Activated CD8-positive, alpha-beta T cell treated with anti-CD3 and anti-CD28 coated beads for 36 hours (primary cell): ENCODE results near the gene CLCN2. TPM values are rescaled to one million over a fixed set of nuclear protein-coding genes. Genes with fewer than 3 reads are reported as not detected.

ENCODE experiments used
- ATAC-seq: fragments of 200-7000 bp; cut with Tn5 transposase; one replicate; pipeline ENCODE4 v1.10.0; 2021; ENCODE audit warnings: mild to moderate bottlenecking, moderate library complexity
- CTCF ChIA-PET: fragments of 350-600 bp; sonication (Branson Sonifier 250); formaldehyde crosslinking; loops from one replicate; lab custom pipeline; 2021; ENCODE audit warnings: antibody characterized with exemption; lab: Charles Lee
- POLR2A ChIA-PET: fragments of 350-600 bp; sonication (Branson Sonifier 250); formaldehyde crosslinking; loops from one replicate; lab custom pipeline; 2021; ENCODE audit warnings: antibody characterized with exemption; lab: Charles Lee
- DNase-seq: peaks from one replicate; pipeline ENCODE4 v3.0.0-alpha.2; 2020
- H3K27ac Mint-ChIP-seq: one replicate; pipeline ENCODE4 v1.8.0; 2021; ENCODE audit warnings: mild to moderate bottlenecking, mixed read lengths
- H3K27me3 Mint-ChIP-seq: one replicate; pipeline ENCODE4 v1.8.0; 2021; ENCODE audit warnings: mixed read lengths
- H3K36me3 Mint-ChIP-seq: one replicate; pipeline ENCODE4 v1.8.0; 2021; ENCODE audit warnings: low read depth, mixed read lengths
- H3K4me1 Mint-ChIP-seq: one replicate; pipeline ENCODE4 v1.8.0; 2021; ENCODE audit warnings: low read depth, mixed read lengths
- H3K4me3 Mint-ChIP-seq: one replicate; pipeline ENCODE4 v1.8.0; 2021; ENCODE audit warnings: mild to moderate bottlenecking, moderate library complexity, mixed read lengths
- H3K9me3 Mint-ChIP-seq: one replicate; pipeline ENCODE4 v1.8.0; 2021; ENCODE audit warnings: mixed read lengths
- intact Hi-C: fragments of 100-400 bp; cut with micrococcal nuclease; formaldehyde crosslinking; loops from one replicate; pipeline ENCODE4 v1.10.0; 2022
- total RNA-seq, 2 experiments: library from RNA; stranded (reverse); gene quantifications; one replicate each; pipeline ENCODE4 v1.2.3, GENCODE V29; 2021
- TF ChIP-seq, protein P1 (sequence below): fragments of 200-600 bp; IDR thresholded peaks from one replicate; pipeline ENCODE4 v1.8.0; 2022; ENCODE audit warnings: antibody characterized with exemption, mild to moderate bottlenecking

The CLCN2 gene
- total RNA-seq, 2 experiments from 2014 or later: 4.0 to 4.2 TPM

DNA sequence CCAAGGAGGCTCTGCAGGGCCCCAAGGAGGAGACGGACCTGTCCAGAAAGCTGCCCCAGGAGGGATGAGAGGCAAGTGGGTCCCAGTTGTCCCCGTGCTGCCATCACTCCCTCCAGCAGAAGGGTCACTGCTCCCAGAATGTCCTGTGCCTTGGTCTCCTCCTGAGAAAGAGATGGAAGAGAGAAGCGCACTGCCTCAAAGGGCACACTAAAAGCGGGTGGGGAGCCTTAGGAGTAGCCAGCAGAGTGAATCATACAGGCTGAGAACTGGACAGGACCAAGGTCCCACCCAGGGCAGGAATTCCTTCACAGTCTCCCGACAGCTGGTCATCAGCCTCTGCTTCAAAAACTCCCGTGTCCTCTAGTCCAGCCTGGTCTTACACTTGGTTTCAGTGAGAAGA, 12.0 kb upstream of the CLCN2 start:
- TF ChIP-seq, protein P1, sequence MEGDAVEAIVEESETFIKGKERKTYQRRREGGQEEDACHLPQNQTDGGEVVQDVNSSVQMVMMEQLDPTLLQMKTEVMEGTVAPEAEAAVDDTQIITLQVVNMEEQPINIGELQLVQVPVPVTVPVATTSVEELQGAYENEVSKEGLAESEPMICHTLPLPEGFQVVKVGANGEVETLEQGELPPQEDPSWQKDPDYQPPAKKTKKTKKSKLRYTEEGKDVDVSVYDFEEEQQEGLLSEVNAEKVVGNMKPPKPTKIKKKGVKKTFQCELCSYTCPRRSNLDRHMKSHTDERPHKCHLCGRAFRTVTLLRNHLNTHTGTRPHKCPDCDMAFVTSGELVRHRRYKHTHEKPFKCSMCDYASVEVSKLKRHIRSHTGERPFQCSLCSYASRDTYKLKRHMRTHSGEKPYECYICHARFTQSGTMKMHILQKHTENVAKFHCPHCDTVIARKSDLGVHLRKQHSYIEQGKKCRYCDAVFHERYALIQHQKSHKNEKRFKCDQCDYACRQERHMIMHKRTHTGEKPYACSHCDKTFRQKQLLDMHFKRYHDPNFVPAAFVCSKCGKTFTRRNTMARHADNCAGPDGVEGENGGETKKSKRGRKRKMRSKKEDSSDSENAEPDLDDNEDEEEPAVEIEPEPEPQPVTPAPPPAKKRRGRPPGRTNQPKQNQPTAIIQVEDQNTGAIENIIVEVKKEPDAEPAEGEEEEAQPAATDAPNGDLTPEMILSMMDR: no peak
- Mint-ChIP-seq H3K27ac (no peak overlapping the region), H3K36me3 (peaks cover 14% of the 10 kb centered on the region), H3K4me3 (no peak overlapping the region), H3K27me3 (peaks cover 11% of the 10 kb centered on the region), H3K9me3 (no peaks in the 10 kb centered on the region), H3K4me1 (no peaks in the 10 kb centered on the region)
- DNase-seq (no peak), ATAC-seq (no peak)
- ChIA-PET CTCF (interaction anchor here (0.8 to 10.3 kb wide), 9 partner anchors 12 to 167 kb away, joined by 3 to 104 read pairs (median 11); partner anchors contain the start of genes CLCN2 and POLR2H), POLR2A (no interaction called here)
- intact Hi-C loops: no loop called here

DNA sequence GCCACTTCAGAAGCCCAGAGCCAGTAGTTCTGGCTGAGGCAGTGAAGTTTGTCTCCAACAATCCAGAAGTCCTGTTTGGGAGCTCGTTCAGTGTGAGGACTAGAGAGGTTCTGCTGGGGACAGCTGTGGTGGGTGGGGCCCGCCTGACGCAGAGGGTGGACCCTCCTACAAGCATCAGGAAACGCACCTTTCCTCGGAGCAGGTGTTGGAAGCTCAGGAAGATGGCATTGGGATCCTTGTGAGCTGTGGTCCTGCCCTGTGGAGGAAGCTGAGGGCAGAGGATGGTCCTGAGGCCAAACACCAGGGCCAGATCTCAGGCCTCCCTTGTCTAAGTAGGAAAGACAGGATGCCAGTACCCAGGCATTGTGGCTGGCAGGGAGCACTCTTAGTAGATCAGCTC, 11.5 kb upstream of the CLCN2 start:
- ATAC-seq (no peak), DNase-seq (no peak)
- Mint-ChIP-seq H3K4me1 (peaks cover 3% of the 10 kb centered on the region), H3K4me3 (no peak overlapping the region), H3K27me3 (peaks cover 9% of the 10 kb centered on the region), H3K36me3 (peaks cover 18% of the 10 kb centered on the region), H3K27ac (no peak overlapping the region), H3K9me3 (no peaks in the 10 kb centered on the region)
- ChIA-PET POLR2A (no interaction called here), CTCF (interaction anchor here (0.8 to 10.3 kb wide), 14 partner anchors 12 to 173 kb away, joined by 3 to 104 read pairs (median 8); partner anchors contain the start of genes CLCN2 and POLR2H)
- intact Hi-C loops: no loop called here
- TF ChIP-seq, protein P1: no peak

DNA sequence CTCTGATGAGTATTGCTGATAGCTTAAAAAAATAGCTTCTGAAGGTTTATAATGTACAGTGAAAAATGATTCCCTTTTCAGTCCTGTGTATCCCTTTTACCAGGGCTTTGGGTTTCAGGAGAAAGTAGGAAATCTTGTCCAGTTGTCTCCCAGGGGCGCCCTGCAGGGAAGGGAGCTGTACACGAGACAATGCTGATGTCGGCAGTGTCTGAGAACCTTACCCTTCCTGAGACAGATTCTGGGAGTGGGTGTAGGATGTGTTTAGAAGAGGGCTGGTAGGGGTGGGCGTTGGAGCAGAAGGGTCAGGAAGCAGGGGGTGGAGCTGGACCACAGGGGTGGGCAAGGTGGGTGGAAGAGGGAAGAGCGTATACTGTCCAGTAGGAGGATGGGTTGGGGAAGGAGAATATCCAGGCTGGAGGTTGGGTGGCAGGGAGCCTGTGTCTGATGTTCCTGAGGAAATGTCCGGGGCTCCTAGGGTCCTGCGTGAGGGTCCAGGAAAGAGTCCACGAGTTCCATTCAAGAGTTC, 11.0 kb upstream of the CLCN2 start:
- intact Hi-C loops: no loop called here
- DNase-seq (no peak), ATAC-seq (no peak)
- Mint-ChIP-seq H3K4me3 (no peak overlapping the region), H3K27ac (no peak overlapping the region), H3K4me1 (peaks cover 6% of the 10 kb centered on the region), H3K27me3 (peaks cover 4% of the 10 kb centered on the region), H3K36me3 (peaks cover 22% of the 10 kb centered on the region), H3K9me3 (no peaks in the 10 kb centered on the region)
- ChIA-PET CTCF (interaction anchor here (0.7 to 10.3 kb wide), 32 partner anchors 9 to 189 kb away, joined by 3 to 104 read pairs (median 6); partner anchors contain the start of genes CLCN2, EPHB3 and POLR2H), POLR2A (no interaction called here)
- TF ChIP-seq, protein P1: no peak

DNA sequence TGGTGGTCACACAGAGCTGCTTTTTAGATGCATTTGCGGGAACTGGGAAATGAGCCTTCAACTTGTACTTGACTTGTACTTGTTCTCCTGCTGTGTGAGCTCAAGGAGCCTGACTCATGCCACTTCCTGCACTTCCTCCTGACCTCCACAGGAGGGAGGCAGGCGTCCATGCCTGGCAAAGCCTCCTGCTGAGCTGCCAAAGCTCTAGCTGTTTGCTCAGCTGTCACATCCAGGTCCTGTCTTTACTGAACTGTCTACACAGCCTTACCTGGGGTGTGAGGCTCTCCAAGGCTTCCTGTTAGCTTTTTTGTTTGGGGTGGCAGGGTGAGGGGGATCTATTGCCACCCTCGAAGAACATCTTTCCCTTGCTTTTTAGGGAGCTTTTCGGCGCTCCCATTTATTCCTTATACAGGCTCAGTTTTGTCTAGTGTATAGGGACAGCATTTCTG, 10.2 kb upstream of the CLCN2 start:
- no peak overlapping the region for H3K27ac Mint-ChIP-seq
- no peaks in the 10 kb centered on the region for H3K9me3 Mint-ChIP-seq
- POLR2A ChIA-PET: interaction anchor here (0.6 to 0.8 kb wide), 2 partner anchors 8 to 115 kb away, joined by 3 read pairs; no protein-coding TSS in a partner anchor
- H3K4me3 Mint-ChIP-seq: no peak overlapping the region
- H3K27me3 Mint-ChIP-seq: no peaks in the 10 kb centered on the region
- H3K36me3 Mint-ChIP-seq: peaks cover 29% of the 10 kb centered on the region
- intact Hi-C loops: no loop called here
- peak; percentile 99 for ATAC-seq
- TF ChIP-seq, protein P1: peak; percentile 81
- CTCF ChIA-PET: interaction anchor here (0.7 to 10.3 kb wide), 43 partner anchors 10 to 476 kb away, joined by 3 to 104 read pairs (median 4); partner anchors contain the start of genes CLCN2, EPHB3 and POLR2H
- peaks cover 10% of the 10 kb centered on the region for H3K4me1 Mint-ChIP-seq
- DNase-seq: peak; percentile 77

DNA sequence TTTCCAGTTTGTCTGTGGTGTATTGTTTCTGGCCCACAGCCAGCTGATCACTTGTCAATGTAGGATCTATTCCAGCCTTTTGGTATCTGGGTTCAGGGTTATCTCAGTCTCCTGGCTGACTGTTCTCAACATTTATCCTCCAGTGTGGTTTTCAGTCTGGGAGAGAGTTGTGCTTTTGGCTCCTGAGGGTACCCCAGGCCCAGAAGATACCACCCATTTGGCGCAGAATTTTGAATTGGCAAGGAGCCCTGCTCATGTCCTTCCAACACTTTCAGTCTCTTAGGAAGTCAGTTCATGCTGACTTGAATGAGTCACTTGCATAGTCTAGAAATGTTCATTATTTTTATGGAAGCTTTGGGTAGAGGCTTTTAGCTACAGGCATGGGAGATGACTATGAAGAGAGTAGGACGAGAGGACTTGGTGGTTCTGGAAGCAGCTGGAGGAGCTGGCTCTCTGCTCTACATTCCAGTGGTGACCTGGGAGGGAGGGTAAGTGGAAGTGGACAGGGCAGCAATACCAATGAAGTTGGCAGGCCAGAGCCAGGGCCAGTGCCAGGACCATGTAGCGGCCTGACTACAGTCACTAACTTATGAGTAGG, 7.3 kb upstream of the CLCN2 start:
- ATAC-seq (no peak), DNase-seq (no peak)
- Mint-ChIP-seq H3K27ac (peak overlapping the region; percentile 1), H3K4me1 (peaks cover 26% of the 10 kb centered on the region), H3K4me3 (no peak overlapping the region), H3K27me3 (no peaks in the 10 kb centered on the region), H3K9me3 (no peaks in the 10 kb centered on the region), H3K36me3 (peaks cover 49% of the 10 kb centered on the region)
- intact Hi-C loops: no loop called here
- CTCF ChIA-PET: interaction anchor here (1.4 to 10.3 kb wide), 3 partner anchors 14 to 145 kb away, joined by 3 to 103 read pairs (median 6); no protein-coding TSS in a partner anchor
- POLR2A ChIA-PET: interaction anchor here (1.0 to 1.8 kb wide), 2 partner anchors 12 to 173 kb away, joined by 3 to 4 read pairs; partner anchors contain the start of gene CHRD
- TF ChIP-seq, protein P1: no peak
